Kidney epithelial cell (primary cell): ENCODE data around the gene AIDA. TPM values are rescaled to one million over a fixed set of nuclear protein-coding genes. Genes with fewer than 3 reads are reported as not detected.

ENCODE experiments used
- DNase-seq: peaks from one replicate; pipeline ENCODE4 v3.0.0-alpha.2; 2010; ENCODE audit warnings: low read depth
- H3K27me3 ChIP-seq: 2 replicates; pipeline ENCODE4 v1.6.0; 2011; ENCODE audit warnings: low read length; ENCODE audit not compliant: control insufficient read depth, insufficient read depth
- H3K36me3 ChIP-seq: 2 replicates; pipeline ENCODE4 v1.5.1; 2011; ENCODE audit warnings: low read length; ENCODE audit not compliant: control insufficient read depth, insufficient read depth
- H3K4me3 ChIP-seq: 2 replicates; pipeline ENCODE4 v1.5.1; 2011; ENCODE audit warnings: low read depth, mild to moderate bottlenecking, control low read depth, low read length
- total RNA-seq: library from RNA; depleted of rRNA; stranded (reverse); fragments of >200 nt; gene quantifications from 2 replicates; pipeline ENCODE4 v1.2.3, GENCODE V29; 2015
- TF ChIP-seq, protein P1 (sequence below): IDR thresholded peaks from 2 replicates; pipeline ENCODE4 v1.5.1; 2011; ENCODE audit warnings: mild to moderate bottlenecking, moderate library complexity, low read length, control low read depth, inconsistent platforms; ENCODE audit not compliant: insufficient read depth, poor library complexity, severe bottlenecking

AIDA gene, protein sequence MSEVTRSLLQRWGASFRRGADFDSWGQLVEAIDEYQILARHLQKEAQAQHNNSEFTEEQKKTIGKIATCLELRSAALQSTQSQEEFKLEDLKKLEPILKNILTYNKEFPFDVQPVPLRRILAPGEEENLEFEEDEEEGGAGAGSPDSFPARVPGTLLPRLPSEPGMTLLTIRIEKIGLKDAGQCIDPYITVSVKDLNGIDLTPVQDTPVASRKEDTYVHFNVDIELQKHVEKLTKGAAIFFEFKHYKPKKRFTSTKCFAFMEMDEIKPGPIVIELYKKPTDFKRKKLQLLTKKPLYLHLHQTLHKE
- 50.1 and 50.7 TPM in 2 replicates for total RNA-seq

DNA sequence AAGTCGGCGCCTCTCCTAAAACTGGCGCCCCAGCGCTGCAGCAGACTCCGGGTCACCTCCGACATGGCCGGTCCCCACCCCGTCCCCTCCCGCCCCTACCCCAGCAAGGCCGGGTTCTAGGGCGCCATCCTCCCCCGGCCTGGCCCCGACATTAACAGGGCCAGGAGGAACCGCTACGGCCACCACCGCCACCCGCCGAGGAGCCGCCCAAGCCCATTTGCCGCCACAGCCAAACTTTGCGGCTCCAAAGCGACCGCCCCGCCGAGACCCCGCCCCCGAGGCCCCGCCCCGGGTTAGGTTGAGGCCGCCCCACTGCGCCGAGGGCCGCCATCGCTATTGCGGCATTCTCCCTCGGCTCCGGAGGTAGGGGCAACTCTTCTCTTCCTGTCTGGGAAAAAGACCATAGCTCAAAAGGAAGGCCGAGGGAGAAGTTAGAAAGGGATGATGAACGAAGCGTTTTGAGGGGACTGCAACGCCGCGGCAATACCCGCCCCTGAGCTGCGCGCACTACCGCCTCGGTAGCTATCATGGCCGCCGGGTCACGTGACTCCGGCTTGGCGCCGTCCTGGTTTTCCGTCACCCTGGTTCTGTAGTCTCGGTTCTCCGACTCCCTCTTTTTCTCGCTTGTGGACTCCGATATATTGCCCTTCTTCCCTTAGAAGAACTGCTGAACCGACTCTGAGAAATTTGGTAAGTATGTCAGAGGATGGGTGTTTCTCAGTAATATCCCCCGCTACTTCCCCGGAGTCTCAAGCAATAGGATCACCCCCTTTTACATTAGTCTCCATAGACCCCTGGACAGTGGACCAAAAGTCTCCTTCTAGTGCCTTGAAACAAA, at the start of gene AIDA, which contains the start of gene BROX:
TSS of gene AIDA (minus strand) at position 239 of the 838 bp plus-strand sequence. CDS start at position 65, 174 bp downstream.
TSS of gene BROX (plus strand) at position 312 of the 838 bp plus-strand sequence. CDS start 3,136 bp downstream, outside the sequence.
- Histone ChIP-seq H3K27me3 (no peaks in the 10 kb centered on the region), H3K36me3 (no peaks in the 10 kb centered on the region), H3K4me3 (peak within 1 kb of the TSS; percentile 95)
- TF ChIP-seq, protein P1, sequence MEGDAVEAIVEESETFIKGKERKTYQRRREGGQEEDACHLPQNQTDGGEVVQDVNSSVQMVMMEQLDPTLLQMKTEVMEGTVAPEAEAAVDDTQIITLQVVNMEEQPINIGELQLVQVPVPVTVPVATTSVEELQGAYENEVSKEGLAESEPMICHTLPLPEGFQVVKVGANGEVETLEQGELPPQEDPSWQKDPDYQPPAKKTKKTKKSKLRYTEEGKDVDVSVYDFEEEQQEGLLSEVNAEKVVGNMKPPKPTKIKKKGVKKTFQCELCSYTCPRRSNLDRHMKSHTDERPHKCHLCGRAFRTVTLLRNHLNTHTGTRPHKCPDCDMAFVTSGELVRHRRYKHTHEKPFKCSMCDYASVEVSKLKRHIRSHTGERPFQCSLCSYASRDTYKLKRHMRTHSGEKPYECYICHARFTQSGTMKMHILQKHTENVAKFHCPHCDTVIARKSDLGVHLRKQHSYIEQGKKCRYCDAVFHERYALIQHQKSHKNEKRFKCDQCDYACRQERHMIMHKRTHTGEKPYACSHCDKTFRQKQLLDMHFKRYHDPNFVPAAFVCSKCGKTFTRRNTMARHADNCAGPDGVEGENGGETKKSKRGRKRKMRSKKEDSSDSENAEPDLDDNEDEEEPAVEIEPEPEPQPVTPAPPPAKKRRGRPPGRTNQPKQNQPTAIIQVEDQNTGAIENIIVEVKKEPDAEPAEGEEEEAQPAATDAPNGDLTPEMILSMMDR, result no peak
- no peak for DNase-seq

DNA sequence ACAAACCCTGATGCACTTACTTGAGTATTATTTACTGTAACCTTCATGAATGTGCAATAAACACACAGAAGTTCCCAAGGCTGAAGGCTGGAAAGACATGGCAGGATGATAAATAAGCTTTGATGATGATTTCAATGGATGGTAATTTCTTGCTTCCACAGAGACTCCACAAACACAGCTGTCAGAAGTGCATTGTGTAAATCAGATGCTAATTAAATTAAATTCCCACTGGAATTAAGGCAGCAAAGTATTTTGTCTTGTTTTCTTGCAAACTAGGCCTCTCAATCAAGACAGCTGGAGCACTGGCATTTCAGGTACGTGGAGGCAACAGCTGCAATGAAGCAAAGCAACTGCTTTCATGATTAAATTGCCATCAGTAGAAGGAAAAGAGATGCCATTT, 48.8 kb upstream of the AIDA start:
- DNase-seq, result no peak
- Histone ChIP-seq H3K4me3 (no peak overlapping the region), H3K36me3 (no peaks in the 10 kb centered on the region), H3K27me3 (no peaks in the 10 kb centered on the region)
- TF ChIP-seq, protein P1, result no peak

DNA sequence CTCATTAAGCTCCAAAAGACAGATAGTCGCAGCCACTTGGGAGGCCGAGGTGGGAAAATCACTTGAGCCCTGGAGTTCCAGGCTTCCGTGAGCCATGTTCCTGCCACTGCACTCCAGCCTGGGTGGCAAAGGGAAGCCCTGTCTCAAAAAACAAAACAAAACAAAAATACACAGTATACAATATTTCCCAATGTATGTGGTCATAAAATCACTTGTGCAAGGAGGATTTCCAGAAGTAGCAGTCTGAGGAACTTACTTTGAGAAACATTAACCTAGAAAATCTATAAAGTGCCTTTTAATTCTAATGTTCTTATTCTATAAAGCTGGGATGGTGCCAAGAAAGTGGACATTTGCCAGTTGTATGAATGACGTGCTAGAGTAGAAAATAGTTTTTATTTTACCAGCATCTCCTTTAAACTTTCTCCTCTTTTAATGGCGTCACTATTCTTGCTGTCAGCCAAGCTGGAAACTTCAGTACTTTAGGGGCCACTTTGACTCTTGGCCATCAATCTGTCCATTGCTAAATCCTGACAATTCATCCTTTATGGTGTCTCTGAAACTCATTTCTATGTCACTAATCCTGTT, 47.3 kb upstream of the AIDA start:
- TF ChIP-seq, protein P1, result no peak
- DNase-seq, result no peak
- Histone ChIP-seq H3K36me3 (no peaks in the 10 kb centered on the region), H3K27me3 (no peaks in the 10 kb centered on the region), H3K4me3 (no peak overlapping the region)

DNA sequence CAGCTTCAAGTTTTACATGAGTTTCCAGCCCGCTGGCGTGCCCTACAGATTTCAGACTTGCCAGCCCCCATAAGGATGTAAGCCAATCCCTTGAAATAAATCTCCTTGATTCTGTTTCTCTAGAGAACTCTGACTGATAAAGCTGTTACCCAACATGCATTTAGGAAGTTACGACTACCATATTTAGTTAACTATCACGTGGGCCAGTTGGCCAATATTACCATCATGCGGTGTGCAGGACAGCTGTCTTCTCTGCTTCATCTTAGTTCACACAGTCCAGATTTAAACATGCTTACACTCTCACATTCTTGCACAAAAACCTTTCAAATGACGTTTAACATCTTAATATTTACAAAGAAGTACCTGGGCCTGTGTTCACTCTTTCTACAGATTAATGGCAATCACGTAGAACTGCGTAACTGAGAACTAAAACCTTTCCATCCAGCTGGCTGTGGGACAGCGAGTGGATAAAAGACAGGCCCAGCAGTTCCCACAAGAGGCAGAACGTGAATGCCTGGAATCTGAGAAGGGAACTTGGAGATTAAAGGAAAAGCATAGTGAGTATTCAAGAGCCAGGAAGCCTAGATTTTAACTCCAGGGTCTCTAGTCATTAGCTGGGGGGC, 45.5 kb upstream of the AIDA start:
- Histone ChIP-seq H3K4me3 (no peak overlapping the region), H3K36me3 (no peaks in the 10 kb centered on the region), H3K27me3 (no peaks in the 10 kb centered on the region)
- no peak for DNase-seq
- TF ChIP-seq, protein P1, result no peak

DNA sequence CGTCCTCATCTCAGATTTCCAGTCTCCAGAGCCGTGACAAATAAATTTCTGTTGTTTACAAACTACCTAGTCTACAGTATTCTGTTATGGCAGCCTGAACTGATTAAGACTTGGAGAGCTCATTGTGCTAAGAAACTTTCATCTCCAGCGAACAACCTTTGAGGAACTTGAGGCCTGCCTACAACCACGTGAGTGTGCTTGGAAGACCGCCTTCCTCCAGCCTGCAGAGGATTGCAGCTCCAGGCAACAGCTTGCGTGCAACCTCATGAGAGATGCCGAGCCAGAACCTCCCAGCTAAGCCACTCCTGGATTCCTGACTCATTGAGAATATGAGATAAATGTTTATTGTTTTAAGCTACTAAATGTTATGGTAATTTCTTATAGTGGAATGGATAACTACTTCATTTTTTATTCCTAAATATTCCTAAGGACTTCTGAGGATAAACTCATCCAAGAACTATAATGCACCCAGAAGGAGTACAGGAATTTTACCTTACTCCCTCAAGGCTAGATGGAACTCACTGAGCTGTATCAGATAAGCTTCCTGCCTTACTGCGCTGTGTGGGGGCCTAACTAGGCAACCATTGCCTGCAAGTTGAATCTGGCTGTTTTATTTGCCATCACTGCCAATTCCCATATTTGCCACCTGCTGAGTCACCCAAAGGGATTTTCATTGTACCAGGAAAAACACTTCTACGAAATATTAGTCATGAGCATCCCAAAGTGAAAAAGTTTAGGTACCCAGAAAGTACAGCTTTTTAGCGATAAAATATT, 42.3 kb upstream of the AIDA start:
- Histone ChIP-seq H3K4me3 (no peak overlapping the region), H3K36me3 (no peaks in the 10 kb centered on the region), H3K27me3 (no peaks in the 10 kb centered on the region)
- peak; percentile 74 for DNase-seq
- TF ChIP-seq, protein P1, result no peak
